Gastroesophageal sphincter (tissue), 4 donors: ENCODE data around the gene TEKT2. TPM values are rescaled to one million over a fixed set of nuclear protein-coding genes. Genes with fewer than 3 reads are reported as not detected.

Experiments
- ATAC-seq: fragments of 150-250 bp; one replicate; pipeline ENCODE4 v1.9.1; 2016; ENCODE audit warnings: mild to moderate bottlenecking, moderate library complexity
- H3K27ac ChIP-seq, 4 donors: fragments of 200-600 bp; sonication (generic) in 3 of 4; 1 replicate in 3 of 4; 2 replicates in 1 of 4; pipeline ENCODE4 v1.5.1; 2016 to 2019
- H3K27me3 ChIP-seq: fragments of 200-600 bp; sonication (generic); one replicate; pipeline ENCODE4 v1.5.1; 2019
- H3K36me3 ChIP-seq, 2 donors: fragments of 200-600 bp; sonication (generic); one replicate each; pipeline ENCODE4 v1.5.1; 2019; ENCODE audit warnings: control low read depth in 1 of 2
- H3K4me1 ChIP-seq, 3 donors: fragments of 200-600 bp; sonication (generic); 1 replicate in 2 of 3; 2 replicates in 1 of 3; pipeline ENCODE4 v1.5.1; 2016 to 2019; ENCODE audit warnings: control low read depth in 2 of 3
- H3K4me3 ChIP-seq, 2 donors: fragments of 200-600 bp; sonication (generic); one replicate each; pipeline ENCODE4 v1.5.1; 2019; ENCODE audit warnings: mild to moderate bottlenecking in 1 of 2, moderate library complexity in 1 of 2
- H3K9me3 ChIP-seq, 3 donors: fragments of 200-600 bp; sonication (generic); one replicate each; pipeline ENCODE4 v1.5.1; 2017 to 2019; ENCODE audit warnings: control low read depth in 2 of 3
- CTCF ChIP-seq, 4 experiments: fragments of 200-600 bp in 2 of 4; fragments of 450-650 bp in 2 of 4; sonication (generic) in 1 of 4; IDR thresholded peaks; one replicate each; pipeline ENCODE4 v1.5.1; 2017 to 2019; ENCODE audit warnings: antibody characterized with exemption in 4 of 4, mild to moderate bottlenecking in 2 of 4, moderate library complexity in 2 of 4
- EP300 ChIP-seq: sonication (generic); formaldehyde crosslinking; IDR thresholded peaks from one replicate; pipeline ENCODE4 v1.6.1; 2017; ENCODE audit warnings: antibody characterized with exemption, mild to moderate bottlenecking
- POLR2A ChIP-seq, 2 donors: fragments of 450-650 bp; IDR thresholded peaks; one replicate each; pipeline ENCODE4 v1.6.1; 2017; ENCODE audit warnings: antibody characterized with exemption in 2 of 2, mild to moderate bottlenecking in 2 of 2, moderate library complexity in 1 of 2
- POLR2AphosphoS5 ChIP-seq: sonication (generic); formaldehyde crosslinking; IDR thresholded peaks from one replicate; pipeline ENCODE4 v1.6.1; 2017; ENCODE audit warnings: antibody characterized with exemption
- WGBS, 2 donors: methylation state at CpG; one replicate each; pipeline ENCODE4 v1.1.5; 2018; ENCODE audit warnings: low coverage in 1 of 2; 5-methylcytosine and 5-hydroxymethylcytosine counted together
- total RNA-seq, 4 donors: library from RNA; depleted of rRNA; stranded (reverse); fragments of >200 nt; gene quantifications; one replicate each; pipeline ENCODE4 v1.1.0, GENCODE V29; 2016

The TEKT2 gene
- total RNA-seq, 4 donors from 2014 or later, result 0.73 TPM; not detected in 3

- H3K4me1 ChIP-seq, result no peaks in the 10 kb centered on the region
- 77 to 100% methylated on average over 2 of the region's 2 CpGs for WGBS, 2 donors
- H3K36me3 ChIP-seq, result no peaks in the 10 kb centered on the region
- no peaks in the 10 kb centered on the region for H3K27me3 ChIP-seq
- TF ChIP-seq POLR2AphosphoS5 (no peak), CTCF (IDR thresholded peaks at IDR 0.05) (no peak), POLR2A (IDR thresholded peaks at IDR 0.05) (no peak), EP300 (no peak)
- no peaks in the 10 kb centered on the region for H3K9me3 ChIP-seq
- H3K4me3 ChIP-seq, result no peak overlapping the region
- no peak overlapping the region for H3K27ac ChIP-seq
- ATAC-seq, result no peak
Measured at GRCh38 chr1:36070349-36070748, 13.5 kb upstream of the TEKT2 start.

- no peak overlapping the region for H3K4me3 ChIP-seq
- WGBS, 2 donors, result 49 to 62% methylated on average over 4 of the region's 4 CpGs
- no peaks in the 10 kb centered on the region for H3K9me3 ChIP-seq
- no peaks in the 10 kb centered on the region for H3K36me3 ChIP-seq
- H3K27ac ChIP-seq, result no peak overlapping the region
- no peak for TF ChIP-seq POLR2AphosphoS5
- TF ChIP-seq CTCF (IDR thresholded peaks at IDR 0.05), result no peak
- TF ChIP-seq POLR2A (IDR thresholded peaks at IDR 0.05), result no peak
- TF ChIP-seq EP300, result no peak
- no peaks in the 10 kb centered on the region for H3K27me3 ChIP-seq
- H3K4me1 ChIP-seq, result no peaks in the 10 kb centered on the region
- no peak for ATAC-seq
Measured at GRCh38 chr1:36076979-36077573, 6.8 kb upstream of the TEKT2 start.

- no peaks in the 10 kb centered on the region for H3K36me3 ChIP-seq
- peaks cover 13% of the 10 kb centered on the region for H3K27me3 ChIP-seq
- TF ChIP-seq EP300 (no peak), CTCF (IDR thresholded peaks at IDR 0.05) (no peak), POLR2AphosphoS5 (no peak), POLR2A (IDR thresholded peaks at IDR 0.05) (no peak)
- 18 to 52% methylated on average over 3 of the region's 3 CpGs for WGBS, 2 donors
- H3K4me3 ChIP-seq, result no peak overlapping the region
- no peaks in the 10 kb centered on the region for H3K9me3 ChIP-seq
- no peak for ATAC-seq
- no peak overlapping the region for H3K27ac ChIP-seq
- peaks cover 0 to 16% (median 8%) of the 10 kb centered on the region in 3 donors for H3K4me1 ChIP-seq
Measured at GRCh38 chr1:36080236-36080635, 3.7 kb upstream of the TEKT2 start.

GRCh38 chr1:36080801-36081200 is 3.1 kb upstream of the TEKT2 start:
- TF ChIP-seq CTCF (IDR thresholded peaks at IDR 0.05) (no peak), EP300 (no peak), POLR2AphosphoS5 (no peak), POLR2A (IDR thresholded peaks at IDR 0.05) (no peak)
- ATAC-seq, result no peak

GRCh38 chr1:36081926-36082485 is 1.9 kb upstream of the TEKT2 start:
- Histone ChIP-seq H3K36me3 (no peaks in the 10 kb centered on the region), H3K9me3 (no peaks in the 10 kb centered on the region), H3K27me3 (peaks cover 26% of the 10 kb centered on the region), H3K4me3 (no peak overlapping the region), H3K4me1 (peaks cover 0 to 16% (median 8%) of the 10 kb centered on the region in 3 donors), H3K27ac (no peak overlapping the region)
- WGBS, 2 donors, result 53 to 71% methylated on average over 1 to 3 of the region's 3 CpGs
- no peak for ATAC-seq
- no peak for TF ChIP-seq POLR2AphosphoS5
- no peak for TF ChIP-seq CTCF (IDR thresholded peaks at IDR 0.05)
- TF ChIP-seq POLR2A (IDR thresholded peaks at IDR 0.05), result no peak
- TF ChIP-seq EP300, result no peak

More at GRCh38 chr1:36080801-36081200, 3.1 kb upstream of the TEKT2 start:
- H3K36me3 ChIP-seq, result no peaks in the 10 kb centered on the region
- H3K9me3 ChIP-seq, result no peaks in the 10 kb centered on the region
- H3K27ac ChIP-seq, result no peak overlapping the region
- peaks cover 17% of the 10 kb centered on the region for H3K27me3 ChIP-seq
- H3K4me3 ChIP-seq, result no peak overlapping the region
- WGBS, 2 donors, result 75 to 83% methylated on average over 4 to 6 of the region's 6 CpGs
- peaks cover 0 to 16% (median 8%) of the 10 kb centered on the region in 3 donors for H3K4me1 ChIP-seq
